ENCODE data around the gene PCDH9.

Gene PCDH9

DNA sequence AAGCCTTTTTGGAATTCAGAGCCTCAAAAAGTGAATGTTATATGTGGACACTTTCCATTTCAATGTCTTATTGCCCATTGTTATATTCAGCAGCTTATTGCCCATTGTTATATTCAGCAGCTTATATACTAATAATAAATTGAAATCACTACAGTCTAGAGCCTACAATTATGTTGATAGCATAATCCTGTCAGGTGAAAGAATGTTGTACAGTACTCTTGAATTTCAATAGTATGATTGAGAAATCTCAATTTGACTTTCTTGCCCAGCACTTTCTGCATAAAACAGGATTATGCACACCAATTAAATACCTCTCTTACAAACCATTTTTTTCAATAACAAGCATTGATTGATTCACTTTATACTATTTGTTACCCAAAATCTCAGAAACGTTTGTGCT lies 260.8 kb downstream of the PCDH9 start:
- TF ChIP-seq, protein P1, sequence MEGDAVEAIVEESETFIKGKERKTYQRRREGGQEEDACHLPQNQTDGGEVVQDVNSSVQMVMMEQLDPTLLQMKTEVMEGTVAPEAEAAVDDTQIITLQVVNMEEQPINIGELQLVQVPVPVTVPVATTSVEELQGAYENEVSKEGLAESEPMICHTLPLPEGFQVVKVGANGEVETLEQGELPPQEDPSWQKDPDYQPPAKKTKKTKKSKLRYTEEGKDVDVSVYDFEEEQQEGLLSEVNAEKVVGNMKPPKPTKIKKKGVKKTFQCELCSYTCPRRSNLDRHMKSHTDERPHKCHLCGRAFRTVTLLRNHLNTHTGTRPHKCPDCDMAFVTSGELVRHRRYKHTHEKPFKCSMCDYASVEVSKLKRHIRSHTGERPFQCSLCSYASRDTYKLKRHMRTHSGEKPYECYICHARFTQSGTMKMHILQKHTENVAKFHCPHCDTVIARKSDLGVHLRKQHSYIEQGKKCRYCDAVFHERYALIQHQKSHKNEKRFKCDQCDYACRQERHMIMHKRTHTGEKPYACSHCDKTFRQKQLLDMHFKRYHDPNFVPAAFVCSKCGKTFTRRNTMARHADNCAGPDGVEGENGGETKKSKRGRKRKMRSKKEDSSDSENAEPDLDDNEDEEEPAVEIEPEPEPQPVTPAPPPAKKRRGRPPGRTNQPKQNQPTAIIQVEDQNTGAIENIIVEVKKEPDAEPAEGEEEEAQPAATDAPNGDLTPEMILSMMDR (IDR thresholded peaks at IDR 0.05; ENCODE audit: insufficient read depth, low read length, missing control alignments), result no peak
- no peak overlapping the region for H3K4me3 ChIP-seq (ENCODE audit: low read depth, low read length)
- ChIA-PET CTCF (no interaction called here), POLR2A (no interaction called here)
- no peak for DNase-seq (ENCODE audit: low read depth, low spot score)

DNA sequence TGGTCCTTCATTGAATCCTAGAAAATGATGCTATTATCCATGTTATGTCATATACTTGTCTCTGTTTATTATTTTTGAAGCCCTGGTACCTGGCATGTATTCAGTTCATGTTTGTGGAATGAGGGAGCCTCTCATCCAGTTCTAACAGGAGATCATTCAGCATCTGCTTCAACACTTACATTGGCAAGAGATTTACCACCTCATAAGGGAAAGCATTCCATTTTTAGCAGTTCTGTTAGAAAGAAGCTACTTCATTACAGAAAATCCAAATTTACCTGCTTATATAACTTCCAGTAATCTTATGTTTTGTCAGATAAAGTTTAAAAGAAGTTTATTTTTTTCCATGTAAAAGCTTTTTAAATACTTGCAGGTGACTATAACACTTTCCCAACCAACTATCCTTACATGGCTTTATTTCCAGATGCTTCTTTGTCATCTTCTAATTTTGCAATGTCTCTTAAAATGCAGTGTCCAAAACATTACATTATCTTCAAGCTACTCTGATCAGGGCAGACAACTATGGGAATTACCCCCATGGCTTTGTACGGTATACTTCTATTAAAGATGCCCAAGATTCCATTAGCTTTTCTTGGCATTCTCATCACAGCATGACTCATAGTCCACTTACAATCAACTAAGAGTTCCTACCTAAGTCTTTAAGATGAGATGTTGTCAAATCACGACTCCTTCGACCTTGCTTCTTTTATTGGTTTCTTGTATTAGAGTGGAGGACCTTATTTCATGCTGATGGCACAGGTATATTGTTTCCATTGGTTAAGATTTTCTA lies 262.1 kb downstream of the PCDH9 start:
- POLR2A ChIA-PET, result no interaction called here
- CTCF ChIA-PET, result no interaction called here
- DNase-seq (ENCODE audit: low read depth, low spot score), result no peak
- no peak overlapping the region for H3K4me3 ChIP-seq (ENCODE audit: low read depth, low read length)
- TF ChIP-seq, protein P1 (IDR thresholded peaks at IDR 0.05; ENCODE audit: insufficient read depth, low read length, missing control alignments), result no peak

DNA sequence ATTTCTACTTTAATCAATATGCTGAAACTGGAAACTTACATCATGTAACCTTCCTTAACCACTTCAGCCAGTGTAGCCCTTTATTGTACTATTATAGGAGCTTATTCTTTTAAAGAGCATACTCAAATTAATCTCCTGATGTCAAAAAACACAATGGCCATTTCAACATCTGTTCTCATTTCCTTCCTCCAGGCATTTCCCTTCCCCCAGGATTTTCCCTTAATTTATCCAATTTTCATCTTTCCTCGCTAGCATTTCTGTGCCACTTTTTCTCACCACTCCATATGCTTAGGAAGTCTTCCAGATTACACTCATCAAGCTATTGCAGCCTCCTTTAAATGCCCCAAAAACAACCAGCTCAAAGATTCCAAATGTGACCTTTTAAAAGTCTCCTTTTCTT lies 265.0 kb downstream of the PCDH9 start:
- no peak overlapping the region for H3K4me3 ChIP-seq (ENCODE audit: low read depth, low read length)
- ChIA-PET POLR2A (no interaction called here), CTCF (interaction anchor here (1.3 to 1.5 kb wide), 2 partner anchors 29 to 259 kb away, joined by 4 read pairs; no protein-coding TSS in a partner anchor)

DNA sequence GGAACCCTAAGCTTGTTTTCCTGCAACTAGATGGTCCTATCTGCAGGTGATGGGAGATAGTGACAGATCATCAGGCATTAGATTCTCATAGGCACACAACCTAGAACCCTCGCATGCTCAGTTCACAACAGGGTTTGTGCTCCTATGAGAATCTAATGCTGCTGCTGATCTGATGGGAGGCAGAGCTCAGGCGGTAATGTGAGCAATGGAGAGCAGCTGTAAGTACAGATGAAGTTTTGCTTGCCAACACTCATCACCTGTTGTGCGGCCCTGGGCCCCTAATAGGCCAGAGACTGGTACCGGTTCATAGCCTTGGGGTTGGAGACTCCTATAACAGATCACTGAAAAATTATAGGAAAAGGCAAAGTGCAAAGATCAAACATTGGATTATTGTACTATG lies 267.2 kb downstream of the PCDH9 start:
- TF ChIP-seq, protein P1 (IDR thresholded peaks at IDR 0.05; ENCODE audit: insufficient read depth, low read length, missing control alignments), result no peak
- ChIA-PET CTCF (no interaction called here), POLR2A (no interaction called here)
- H3K4me3 ChIP-seq (ENCODE audit: low read depth, low read length), result no peak overlapping the region
- DNase-seq (ENCODE audit: low read depth, low spot score), result no peak

More for the DNA sequence above, 265.0 kb downstream of the PCDH9 start:
- no peak for DNase-seq (ENCODE audit: low read depth, low spot score)
- TF ChIP-seq, protein P1 (IDR thresholded peaks at IDR 0.05; ENCODE audit: insufficient read depth, low read length, missing control alignments), result no peak

DNA sequence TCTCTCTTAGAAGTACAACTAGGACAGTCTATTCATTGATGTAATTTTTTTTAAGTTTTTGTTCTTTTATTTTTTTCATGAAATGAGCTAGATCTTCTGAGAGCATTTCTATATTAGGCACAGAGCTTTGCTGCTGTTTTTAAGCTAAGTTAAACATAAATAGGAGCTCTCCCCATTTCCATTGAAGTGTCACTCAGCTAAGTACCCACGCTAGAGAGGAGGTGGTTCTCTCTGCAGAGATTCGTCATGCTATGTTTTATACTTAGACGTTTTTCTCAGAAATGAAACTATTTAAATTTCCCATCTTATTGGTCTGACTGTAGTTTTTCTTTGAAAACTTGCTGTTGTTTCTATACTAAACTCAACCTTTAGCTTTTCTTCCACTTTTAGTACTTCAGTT lies 271.5 kb downstream of the PCDH9 start:
- no peak for DNase-seq (ENCODE audit: low read depth, low spot score)
- no peak overlapping the region for H3K4me3 ChIP-seq (ENCODE audit: low read depth, low read length)
- TF ChIP-seq, protein P1 (IDR thresholded peaks at IDR 0.05; ENCODE audit: insufficient read depth, low read length, missing control alignments), result no peak
- POLR2A ChIA-PET, result no interaction called here
- CTCF ChIA-PET, result no interaction called here

DNA sequence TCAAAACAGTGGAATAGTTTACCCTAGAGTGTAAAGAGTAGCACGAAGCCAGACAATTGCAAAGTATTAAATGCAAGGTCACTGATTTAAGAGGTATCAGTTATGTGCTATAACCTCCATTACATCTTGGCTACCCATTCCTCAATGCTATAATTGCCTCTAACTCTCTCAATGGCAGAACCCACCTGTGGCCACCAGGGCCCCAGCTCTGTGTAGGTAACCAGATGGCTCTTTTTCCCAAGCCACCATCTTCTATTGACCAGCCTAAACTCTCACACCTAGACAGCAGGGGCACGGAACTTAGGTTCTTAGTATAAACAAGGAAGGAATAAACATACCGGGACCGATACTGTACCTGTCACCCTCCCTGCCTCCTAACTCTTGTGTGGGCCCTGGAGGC lies 277.6 kb downstream of the PCDH9 start:
- H3K4me3 ChIP-seq (ENCODE audit: low read depth, low read length), result no peak overlapping the region
- TF ChIP-seq, protein P1 (IDR thresholded peaks at IDR 0.05; ENCODE audit: insufficient read depth, low read length, missing control alignments), result no peak
- DNase-seq (ENCODE audit: low read depth, low spot score), result no peak
- CTCF ChIA-PET, result no interaction called here
- POLR2A ChIA-PET, result no interaction called here
